Suppressor macrophage (primary cell): ENCODE measurements around the gene FOXB2.
"Not testable (repeated sequence)": the region's sequence is repeated elsewhere in the genome, so short reads cannot be mapped to it uniquely, and the experiment has no call there.

Source experiments
- DNase-seq, 4 experiments: peaks; one replicate each; pipeline ENCODE4 v3.0.0-alpha.2; 2020 to 2022

FOXB2 gene

GRCh38 chr9:77016526-77017504 lies 2.6 kb upstream of the FOXB2 start:
- no peak for DNase-seq

- no peak for DNase-seq
Observed at GRCh38 chr9:77017505-77017894, 2.0 kb upstream of the FOXB2 start.

GRCh38 chr9:77018058-77018968 lies 1.1 kb upstream of the FOXB2 start:
- DNase-seq, result no peak

- no peak for DNase-seq
Observed at GRCh38 chr9:77018969-77019235, 553 bp upstream of the FOXB2 start.

GRCh38 chr9:77019926-77020412 lies 514 bp downstream of the FOXB2 start:
- DNase-seq, result no peak

GRCh38 chr9:77020413-77021290 lies 1.2 kb downstream of the FOXB2 start:
- DNase-seq, result peak in 1 of 4 experiments; percentile 22

- DNase-seq, result peak in 2 of 4 experiments; percentile 22 to 54
Observed at GRCh38 chr9:77021291-77021894, 1.9 kb downstream of the FOXB2 start.

GRCh38 chr9:77021922-77022782 lies 2.7 kb downstream of the FOXB2 start:
- no peak for DNase-seq

GRCh38 chr9:77022783-77023440 lies 3.5 kb downstream of the FOXB2 start:
- DNase-seq, result no peak

- no peak for DNase-seq
Observed at GRCh38 chr9:77023726-77024125, 4.3 kb downstream of the FOXB2 start.

- no peak for DNase-seq
Observed at GRCh38 chr9:77024776-77025545, 5.5 kb downstream of the FOXB2 start.

- no peak for DNase-seq
Observed at GRCh38 chr9:77028478-77028877, 9.0 kb downstream of the FOXB2 start.

GRCh38 chr9:77030045-77030444 lies 10.6 kb downstream of the FOXB2 start:
- no peak for DNase-seq

GRCh38 chr9:77038281-77039036 lies 19.0 kb downstream of the FOXB2 start:
- DNase-seq, result no peak

- no peak for DNase-seq
Observed at GRCh38 chr9:77040340-77040739, 20.9 kb downstream of the FOXB2 start.

- not testable (repeated sequence) for DNase-seq
Observed at GRCh38 chr9:77043743-77044142, 24.3 kb downstream of the FOXB2 start.

- DNase-seq, result not testable (repeated sequence)
Observed at GRCh38 chr9:77060681-77061080, 41.2 kb downstream of the FOXB2 start.

GRCh38 chr9:77063645-77064285 lies 44.3 kb downstream of the FOXB2 start:
- no peak for DNase-seq
